GM12878 (cell line): ENCODE results near the gene TMUB1. TPM values are rescaled to one million over a fixed set of nuclear protein-coding genes. Genes with fewer than 3 reads are reported as not detected.

ENCODE experiments used
- ATAC-seq: fragments of 200-7000 bp; cut with Tn5 transposase; 3 replicates; pipeline ENCODE4 v1.9.1; 2020; ENCODE audit warnings: mild to moderate bottlenecking, moderate library complexity
- BruUV-seq: library from RNA; stranded (reverse); fragments of 400-500 nt; replicated peaks from 2 replicates; lab custom pipeline; 2021; lab: Mats Ljungman, UMichigan
- CTCF ChIA-PET: fragments of 300-600 bp; sonication (Branson Sonifier 250); formaldehyde crosslinking; extraction: SDS; loops from one replicate; lab custom pipeline; 2021; ENCODE audit warnings: inconsistent platforms; lab: Yijun Ruan, JAX
- POLR2A ChIA-PET: fragments of 350-600 bp; formaldehyde crosslinking; extraction: SDS; loops from one replicate; lab custom pipeline; 2021; ENCODE audit warnings: inconsistent platforms; lab: Charles Lee
- RAD21 ChIA-PET: fragments of 300-600 bp; sonication (Branson Sonifier 250); formaldehyde crosslinking; loops from one replicate; lab custom pipeline; 2023; ENCODE audit warnings: antibody characterized with exemption; ENCODE audit not compliant: unreplicated experiment; lab: Charles Lee
- SMC1A ChIA-PET: fragments of 300-600 bp; sonication (Branson Sonifier 250); formaldehyde crosslinking; loops from one replicate; lab custom pipeline; 2023; ENCODE audit not compliant: unreplicated experiment, uncharacterized antibody; lab: Charles Lee
- DNase-seq: peaks from one replicate; pipeline ENCODE4 v3.0.0-alpha.2; 2011; ENCODE audit warnings: low read depth, low spot score
- FAIRE-seq: peaks from 3 replicates; lab custom pipeline; 2011; peaks lifted over from hg19 to GRCh38; lab: Jason Lieb, UNC
- H2AFZ ChIP-seq: 2 replicates; pipeline ENCODE4 v1.6.0; 2011; ENCODE audit warnings: low read depth, low read length, control low read depth; ENCODE audit not compliant: control insufficient read depth
- H3K27ac ChIP-seq: 2 replicates; pipeline ENCODE4 v1.5.1; 2011; ENCODE audit warnings: control low read depth; ENCODE audit not compliant: control insufficient read depth, insufficient read depth
- H3K27me3 ChIP-seq, 2 experiments: replicated peaks in 1 of 2; 2 replicates each; pipeline versions ENCODE4 v1.6.0 to v1.6.1; 2011; ENCODE audit warnings: low read length in 1 of 2; ENCODE audit not compliant: control insufficient read depth in 2 of 2, insufficient read depth in 2 of 2
- H3K36me3 ChIP-seq, 2 experiments: 2 replicates each; pipeline ENCODE4 v1.5.1; 2011; ENCODE audit warnings: low read length in 1 of 2; ENCODE audit not compliant: control insufficient read depth in 2 of 2, insufficient read depth in 2 of 2
- H3K4me1 ChIP-seq: 2 replicates; pipeline ENCODE4 v1.6.1; 2011; ENCODE audit warnings: mild to moderate bottlenecking, low read length, moderate library complexity, mixed read lengths; ENCODE audit not compliant: control insufficient read depth, insufficient read depth
- H3K4me2 ChIP-seq: 2 replicates; pipeline ENCODE4 v1.6.0; 2011; ENCODE audit warnings: control low read depth; ENCODE audit not compliant: control insufficient read depth, insufficient read depth
- H3K4me3 ChIP-seq: fragments of 200-600 bp; sonication (generic); 2 replicates; pipeline ENCODE4 v1.5.1; 2016
- H3K79me2 ChIP-seq: 2 replicates; pipeline ENCODE4 v1.6.0; 2011; ENCODE audit warnings: low read length; ENCODE audit not compliant: control insufficient read depth, insufficient read depth
- H3K9ac ChIP-seq: 2 replicates; pipeline ENCODE4 v1.8.0; 2011; ENCODE audit warnings: low read length, control low read depth, mixed read lengths; ENCODE audit not compliant: control insufficient read depth, insufficient read depth
- H3K9me3 ChIP-seq: replicated peaks from 3 replicates; pipeline ENCODE4 v1.5.1; 2011; ENCODE audit warnings: mild to moderate bottlenecking, low read length; ENCODE audit not compliant: control insufficient read depth, insufficient read depth
- H4K20me1 ChIP-seq: 2 replicates; pipeline ENCODE4 v1.6.0; 2011; ENCODE audit not compliant: control insufficient read depth, insufficient read depth
- POU2F2 ChIP-seq: IDR thresholded peaks from 3 replicates; pipeline ENCODE4 v1.6.1; 2011; ENCODE audit warnings: low read depth, mild to moderate bottlenecking, low read length, borderline replicate concordance
- WGBS: methylation state at CpG from one replicate; pipeline ENCODE4 v1.1.6; 2016; ENCODE audit warnings: low lambda C conversion rate; ENCODE audit not compliant: insufficient replicate concordance, insufficient coverage; ENCODE audit errors: missing lambda C conversion rate; 5-methylcytosine and 5-hydroxymethylcytosine counted together
- in situ Hi-C: fragments of 300-500 bp; cut with MboI; formaldehyde crosslinking; loops from 9 replicates; pipeline ENCODE4 v1.14.3; 2018; ENCODE audit warnings: mixed read lengths
- intact Hi-C: fragments of 100-400 bp; cut with micrococcal nuclease; formaldehyde crosslinking; loops from one replicate; pipeline ENCODE4 v1.14.2; 2022; ENCODE audit not compliant: unreplicated experiment
- polyA plus RNA-seq, 11 experiments: library from polyadenylated mRNA; depleted of rRNA in 4 of 11; unstranded in 6 of 11; stranded (reverse) in 5 of 11; fragments of >200 nt; fragmentation: Nextera tagmentation in 4 of 11; fragmentation: Illumina TruSeq in 1 of 11; extraction: Ambion mirVana in 4 of 11; extraction: Trizol in 1 of 11; gene quantifications; 1 replicate in 1 of 11; 2 replicates in 10 of 11; pipeline versions ENCODE4 v1.2.1 to v1.2.3, GENCODE V29; 2011 to 2016; ENCODE audit warnings: inconsistent platforms in 2 of 11, missing spikeins in 2 of 11, low read depth in 1 of 11
- total RNA-seq, 4 experiments: library from RNA; depleted of rRNA in 3 of 4; stranded (reverse); fragments of >200 nt in 3 of 4; fragmentation: Illumina TruSeq in 1 of 4; extraction: Trizol in 1 of 4; gene quantifications; 2 replicates each; pipeline versions ENCODE4 v1.2.1 to v1.2.3, GENCODE V29; 2013 to 2021
- TF ChIP-seq, protein P1 (sequence below): fragments of 450-650 bp; IDR thresholded peaks from 2 replicates; pipeline ENCODE4 v1.6.1; 2018; ENCODE audit warnings: borderline replicate concordance, mild to moderate bottlenecking; ENCODE audit not compliant: partially characterized antibody

Gene TMUB1
- total and polyA plus RNA-seq, 10 of the 15 experiments (the other 5 are each of a cell fraction or from before 2014, with no cell fraction given) = 0.27 to 79.5 (median 41.3) TPM; not detected in 1

DNA sequence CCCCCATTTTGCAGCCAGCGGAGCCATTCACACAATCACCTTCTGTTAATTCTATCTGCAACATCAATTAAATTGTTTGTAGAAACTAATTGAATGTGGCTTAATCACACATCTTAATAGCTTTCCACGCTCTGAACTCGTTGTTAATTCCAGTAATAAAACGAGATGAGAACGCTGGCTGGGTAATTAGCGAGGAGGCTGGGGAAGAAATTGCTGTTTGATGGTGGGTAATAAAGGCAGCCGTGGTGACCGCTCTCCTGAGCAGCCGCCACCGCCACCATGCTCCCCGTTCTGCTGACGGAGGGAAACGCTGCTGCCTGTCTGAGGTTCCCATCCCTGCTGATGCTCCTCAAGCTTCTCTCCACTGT, 47.9 kb upstream of the TMUB1 start:
- intact Hi-C loops (no loop called here), in situ Hi-C loops (no loop called here)
- TF ChIP-seq POU2F2 = no peak
- Histone ChIP-seq H3K9ac (no peak overlapping the region), H2AFZ (no peak overlapping the region), H3K9me3 (no peaks in the 10 kb centered on the region), H3K4me3 (no peak overlapping the region), H3K36me3 (peaks cover 3 to 11% of the 10 kb centered on the region in 2 experiments; a peak in 3 of 4 replicates), H3K4me2 (no peak overlapping the region), H3K4me1 (no peaks in the 10 kb centered on the region), H4K20me1 (no peaks in the 10 kb centered on the region), H3K27ac (no peak overlapping the region), H3K27me3 (no peaks in the 10 kb centered on the region), H3K79me2 (no peaks in the 10 kb centered on the region)
- 96% methylated on average over 13 of the region's 13 CpGs for WGBS
- CTCF ChIA-PET = interaction anchor here (1.3 kb wide), 1 partner anchor 10 kb away, joined by 3 read pairs; no protein-coding TSS in a partner anchor
- SMC1A ChIA-PET = no interaction called here
- RAD21 ChIA-PET = no interaction called here
- DNase-seq (no peak), FAIRE-seq (no peak), ATAC-seq (no peak)
- BruUV-seq = no TSS peak
- POLR2A ChIA-PET = no interaction called here

DNA sequence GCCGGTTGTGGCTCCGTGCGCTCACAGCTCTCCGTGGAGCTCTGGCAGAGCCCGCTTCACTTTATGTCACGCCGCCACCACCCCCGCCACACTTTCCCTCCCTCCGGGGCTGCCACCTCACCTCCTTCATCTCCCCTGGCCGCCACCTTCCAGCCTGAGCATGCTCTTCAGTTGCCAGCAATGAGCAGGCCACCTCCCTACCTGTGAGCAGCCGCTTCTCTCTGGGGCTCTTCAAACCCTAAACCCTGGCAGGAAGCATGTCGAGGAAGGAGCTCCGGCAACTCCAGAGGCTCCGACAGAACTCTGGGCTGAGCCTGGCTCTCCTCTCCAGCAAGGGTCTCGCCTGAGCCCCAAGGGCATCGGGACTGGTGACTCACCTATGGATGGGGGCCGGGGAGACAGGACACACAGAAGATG, 47.5 kb upstream of the TMUB1 start:
- ChIA-PET CTCF (interaction anchor here (1.3 kb wide), 1 partner anchor 10 kb away, joined by 3 read pairs; no protein-coding TSS in a partner anchor), POLR2A (no interaction called here), RAD21 (no interaction called here), SMC1A (no interaction called here)
- H3K4me2 ChIP-seq = no peak overlapping the region
- no peak for ATAC-seq
- H4K20me1 ChIP-seq = no peaks in the 10 kb centered on the region
- 96% methylated on average over 17 of the region's 17 CpGs for WGBS
- no peaks in the 10 kb centered on the region for H3K79me2 ChIP-seq
- H3K4me1 ChIP-seq = no peaks in the 10 kb centered on the region
- no TSS peak for BruUV-seq
- TF ChIP-seq, protein P1, sequence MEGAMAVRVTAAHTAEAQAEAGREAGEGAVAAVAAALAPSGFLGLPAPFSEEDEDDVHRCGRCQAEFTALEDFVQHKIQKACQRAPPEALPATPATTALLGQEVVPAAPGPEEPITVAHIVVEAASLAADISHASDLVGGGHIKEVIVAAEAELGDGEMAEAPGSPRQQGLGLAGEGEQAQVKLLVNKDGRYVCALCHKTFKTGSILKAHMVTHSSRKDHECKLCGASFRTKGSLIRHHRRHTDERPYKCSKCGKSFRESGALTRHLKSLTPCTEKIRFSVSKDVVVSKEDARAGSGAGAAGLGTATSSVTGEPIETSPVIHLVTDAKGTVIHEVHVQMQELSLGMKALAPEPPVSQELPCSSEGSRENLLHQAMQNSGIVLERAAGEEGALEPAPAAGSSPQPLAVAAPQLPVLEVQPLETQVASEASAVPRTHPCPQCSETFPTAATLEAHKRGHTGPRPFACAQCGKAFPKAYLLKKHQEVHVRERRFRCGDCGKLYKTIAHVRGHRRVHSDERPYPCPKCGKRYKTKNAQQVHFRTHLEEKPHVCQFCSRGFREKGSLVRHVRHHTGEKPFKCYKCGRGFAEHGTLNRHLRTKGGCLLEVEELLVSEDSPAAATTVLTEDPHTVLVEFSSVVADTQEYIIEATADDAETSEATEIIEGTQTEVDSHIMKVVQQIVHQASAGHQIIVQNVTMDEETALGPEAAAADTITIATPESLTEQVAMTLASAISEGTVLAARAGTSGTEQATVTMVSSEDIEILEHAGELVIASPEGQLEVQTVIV = no peak
- TF ChIP-seq, all 136 proteins: peak for 0
- no peak overlapping the region for H3K27ac ChIP-seq
- intact Hi-C loops (no loop called here), in situ Hi-C loops (no loop called here)
- H3K36me3 ChIP-seq = peaks cover 3 to 11% of the 10 kb centered on the region in 2 experiments; a peak in 3 of 4 replicates
- H3K9me3 ChIP-seq = no peaks in the 10 kb centered on the region
- no peak overlapping the region for H3K9ac ChIP-seq
- H3K27me3 ChIP-seq = no peaks in the 10 kb centered on the region
- DNase-seq = no peak
- no peak for FAIRE-seq
- no peak overlapping the region for H3K4me3 ChIP-seq
- H2AFZ ChIP-seq = no peak overlapping the region
